CD14-positive monocyte (primary cell): ENCODE results near the gene LUC7L. TPM values are rescaled to one million over a fixed set of nuclear protein-coding genes. Genes with fewer than 3 reads are reported as not detected.

Experiments
- DNase-seq, 3 donors: peaks; one replicate each; pipeline ENCODE4 v3.0.0-alpha.2; 2011 to 2022
- H2AFZ ChIP-seq: 2 replicates; pipeline ENCODE4 v1.6.0; 2012; ENCODE audit warnings: mild to moderate bottlenecking, low read depth, low read length, inconsistent platforms; ENCODE audit not compliant: insufficient read depth, poor library complexity, severe bottlenecking
- H3K27ac ChIP-seq, 2 donors: 1 replicate in 1 of 2; 2 replicates in 1 of 2; pipeline ENCODE4 v1.5.1; 2012 to 2013; ENCODE audit warnings: low read length in 2 of 2, control low read depth in 1 of 2, inconsistent platforms in 1 of 2, low read depth in 1 of 2, mild to moderate bottlenecking in 1 of 2
- H3K27me3 ChIP-seq, 2 donors: one replicate each; pipeline versions ENCODE4 v1.6.0 to v1.6.1; 2011 to 2013; ENCODE audit warnings: low read length in 2 of 2; ENCODE audit not compliant: control insufficient read depth in 2 of 2, insufficient read depth in 2 of 2
- H3K36me3 ChIP-seq, 2 donors: replicated peaks in 1 of 2; 1 replicate in 1 of 2; 2 replicates in 1 of 2; pipeline versions ENCODE4 v1.5.1 to v1.6.1; 2012 to 2013; ENCODE audit warnings: low read length in 2 of 2, control low read depth in 1 of 2, inconsistent platforms in 1 of 2, mild to moderate bottlenecking in 1 of 2; ENCODE audit not compliant: insufficient read depth in 2 of 2, control insufficient read depth in 1 of 2
- H3K4me1 ChIP-seq, 2 donors: 1 replicate in 1 of 2; 2 replicates in 1 of 2; pipeline versions ENCODE4 v1.5.1 to v1.6.1; 2012 to 2013; ENCODE audit warnings: low read length in 2 of 2, control low read depth in 1 of 2, inconsistent platforms in 1 of 2, mild to moderate bottlenecking in 1 of 2, moderate library complexity in 1 of 2; ENCODE audit not compliant: insufficient read depth in 2 of 2, control insufficient read depth in 1 of 2
- H3K4me2 ChIP-seq: replicated peaks from 2 replicates; pipeline ENCODE3; 2012; ENCODE audit warnings: low read length, moderate library complexity, mild to moderate bottlenecking; ENCODE audit not compliant: poor library complexity, severe bottlenecking; ENCODE audit errors: extremely low read depth
- H3K4me3 ChIP-seq, 3 experiments: fragments of 200-600 bp in 1 of 3; sonication (generic) in 1 of 3; replicated peaks in 1 of 3; 1 replicate in 2 of 3; 2 replicates in 1 of 3; pipeline ENCODE4 v1.5.1; 2011 to 2013; ENCODE audit warnings: low read length in 3 of 3, mild to moderate bottlenecking in 3 of 3, control low read depth in 2 of 3, low read depth in 2 of 3, inconsistent platforms in 1 of 3, moderate library complexity in 1 of 3
- H3K79me2 ChIP-seq: 2 replicates; pipeline ENCODE4 v1.6.0; 2012; ENCODE audit warnings: mild to moderate bottlenecking, control low read depth, inconsistent platforms, low read length, moderate library complexity; ENCODE audit not compliant: insufficient read depth
- H3K9ac ChIP-seq: 2 replicates; pipeline ENCODE4 v1.6.0; 2017; ENCODE audit warnings: low read length, mild to moderate bottlenecking; ENCODE audit not compliant: insufficient read depth, poor library complexity, severe bottlenecking
- H3K9me3 ChIP-seq, 2 donors: replicated peaks in 1 of 2; 1 replicate in 1 of 2; 2 replicates in 1 of 2; pipeline versions ENCODE4 v1.5.1 to v1.6.1; 2012 to 2013; ENCODE audit warnings: low read length in 2 of 2, control low read depth in 1 of 2; ENCODE audit not compliant: control insufficient read depth in 1 of 2, insufficient read depth in 1 of 2
- H4K20me1 ChIP-seq: 2 replicates; pipeline ENCODE4 v1.6.0; 2012; ENCODE audit warnings: mild to moderate bottlenecking, low read length, control low read depth, moderate library complexity; ENCODE audit not compliant: insufficient read depth
- H3K27ac Mint-ChIP-seq, 7 donors: one replicate each; pipeline ENCODE4 v1.8.0; 2020; ENCODE audit warnings: mild to moderate bottlenecking in 7 of 7, mixed read lengths in 7 of 7, moderate library complexity in 6 of 7, inconsistent platforms in 2 of 7
- H3K27me3 Mint-ChIP-seq, 3 donors: one replicate each; pipeline ENCODE4 v1.8.0; 2021 to 2022; ENCODE audit warnings: low read depth in 3 of 3, mild to moderate bottlenecking in 3 of 3, mixed read lengths in 3 of 3, moderate library complexity in 3 of 3, inconsistent platforms in 1 of 3
- H3K36me3 Mint-ChIP-seq, 2 donors: one replicate each; pipeline ENCODE4 v1.8.0; 2020; ENCODE audit warnings: mixed read lengths in 2 of 2, inconsistent platforms in 1 of 2, mild to moderate bottlenecking in 1 of 2
- H3K4me1 Mint-ChIP-seq: one replicate; pipeline ENCODE4 v1.8.0; 2020; ENCODE audit warnings: mild to moderate bottlenecking, mixed read lengths
- H3K4me3 Mint-ChIP-seq, 2 donors: one replicate each; pipeline ENCODE4 v1.8.0; 2020; ENCODE audit warnings: mild to moderate bottlenecking in 2 of 2, mixed read lengths in 2 of 2, moderate library complexity in 1 of 2
- H3K9me3 Mint-ChIP-seq, 7 donors: one replicate each; pipeline ENCODE4 v1.8.0; 2020 to 2022; ENCODE audit warnings: mixed read lengths in 7 of 7, mild to moderate bottlenecking in 6 of 7, moderate library complexity in 6 of 7, inconsistent platforms in 2 of 7
- WGBS: methylation state at CpG from one replicate; pipeline ENCODE4 v1.1.5; 2013; ENCODE audit warnings: missing lambda C conversion rate; ENCODE audit not compliant: insufficient coverage; 5-methylcytosine and 5-hydroxymethylcytosine counted together
- intact Hi-C, 2 donors: fragments of 100-400 bp; cut with micrococcal nuclease; formaldehyde crosslinking; loops; one replicate each; pipeline versions ENCODE4 v1.15.0 to v1.15.1; 2023
- polyA plus RNA-seq, 3 donors: library from polyadenylated mRNA; depleted of rRNA in 1 of 3; unstranded in 2 of 3; stranded (reverse) in 1 of 3; fragments of 300-500 nt in 2 of 3; fragments of >200 nt in 1 of 3; fragmentation: Illumina TruSeq in 2 of 3; gene quantifications; 1 replicate in 2 of 3; 2 replicates in 1 of 3; pipeline ENCODE4 v1.2.3, GENCODE V29; 2012 to 2021
- TF ChIP-seq, protein P1 (sequence below): fragments of 200-600 bp; IDR thresholded peaks from one replicate; pipeline ENCODE4 v1.8.0; 2022; ENCODE audit warnings: antibody characterized with exemption, mild to moderate bottlenecking

LUC7L gene
- polyA plus RNA-seq, 3 donors, result 4.0 to 109 (median 4.6) TPM

GRCh38 chr16:255183-255582, 25.9 kb upstream of the LUC7L start:
- H3K9ac ChIP-seq, result no peak overlapping the region
- H3K79me2 ChIP-seq, result no peaks in the 10 kb centered on the region
- H4K20me1 ChIP-seq, result no peaks in the 10 kb centered on the region
- H3K4me1 ChIP-seq, result peaks cover 9 to 11% of the 10 kb centered on the region in 2 donors
- no CpG with 5 or more reads among the region's 6 CpGs for WGBS
- peak overlapping the region in 1 of 7 donors; percentile 54 for H3K27ac Mint-ChIP-seq
- H3K27me3 Mint-ChIP-seq, result peaks cover 0 to 3% (median 0%) of the 10 kb centered on the region in 3 donors
- no peak overlapping the region for H3K27ac ChIP-seq
- peaks cover 0 to 3% (median 0%) of the 10 kb centered on the region in 7 donors for H3K9me3 Mint-ChIP-seq
- H3K27me3 ChIP-seq, result no peaks in the 10 kb centered on the region
- no peaks in the 10 kb centered on the region for H3K9me3 ChIP-seq
- no peak overlapping the region for H2AFZ ChIP-seq
- peaks cover 15% of the 10 kb centered on the region for H3K4me1 Mint-ChIP-seq
- H3K36me3 Mint-ChIP-seq, result peaks cover 53 to 66% of the 10 kb centered on the region in 2 donors
- TF ChIP-seq, protein P1, sequence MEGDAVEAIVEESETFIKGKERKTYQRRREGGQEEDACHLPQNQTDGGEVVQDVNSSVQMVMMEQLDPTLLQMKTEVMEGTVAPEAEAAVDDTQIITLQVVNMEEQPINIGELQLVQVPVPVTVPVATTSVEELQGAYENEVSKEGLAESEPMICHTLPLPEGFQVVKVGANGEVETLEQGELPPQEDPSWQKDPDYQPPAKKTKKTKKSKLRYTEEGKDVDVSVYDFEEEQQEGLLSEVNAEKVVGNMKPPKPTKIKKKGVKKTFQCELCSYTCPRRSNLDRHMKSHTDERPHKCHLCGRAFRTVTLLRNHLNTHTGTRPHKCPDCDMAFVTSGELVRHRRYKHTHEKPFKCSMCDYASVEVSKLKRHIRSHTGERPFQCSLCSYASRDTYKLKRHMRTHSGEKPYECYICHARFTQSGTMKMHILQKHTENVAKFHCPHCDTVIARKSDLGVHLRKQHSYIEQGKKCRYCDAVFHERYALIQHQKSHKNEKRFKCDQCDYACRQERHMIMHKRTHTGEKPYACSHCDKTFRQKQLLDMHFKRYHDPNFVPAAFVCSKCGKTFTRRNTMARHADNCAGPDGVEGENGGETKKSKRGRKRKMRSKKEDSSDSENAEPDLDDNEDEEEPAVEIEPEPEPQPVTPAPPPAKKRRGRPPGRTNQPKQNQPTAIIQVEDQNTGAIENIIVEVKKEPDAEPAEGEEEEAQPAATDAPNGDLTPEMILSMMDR, result no peak
- no peak overlapping the region for H3K4me2 ChIP-seq
- H3K36me3 ChIP-seq, result peaks cover 17 to 46% of the 10 kb centered on the region in 2 donors
- no peak overlapping the region for H3K4me3 Mint-ChIP-seq
- intact Hi-C loops, result no loop called here
- DNase-seq, result no peak
- H3K4me3 ChIP-seq, result no peak overlapping the region

GRCh38 chr16:254461-254860, 25.2 kb upstream of the LUC7L start:
- Histone ChIP-seq H3K9me3 (no peaks in the 10 kb centered on the region), H3K79me2 (no peaks in the 10 kb centered on the region), H3K9ac (no peak overlapping the region), H3K4me2 (no peak overlapping the region), H3K4me3 (no peak overlapping the region), H3K4me1 (peaks cover 9 to 11% of the 10 kb centered on the region in 2 donors), H3K27ac (no peak overlapping the region), H3K36me3 (peaks cover 10 to 42% of the 10 kb centered on the region in 2 donors), H3K27me3 (no peaks in the 10 kb centered on the region), H2AFZ (no peak overlapping the region), H4K20me1 (no peaks in the 10 kb centered on the region)
- Mint-ChIP-seq H3K36me3 (peaks cover 50 to 64% of the 10 kb centered on the region in 2 donors), H3K27ac (no peak overlapping the region), H3K27me3 (peaks cover 0 to 3% (median 0%) of the 10 kb centered on the region in 3 donors), H3K9me3 (peaks cover 0 to 3% (median 0%) of the 10 kb centered on the region in 7 donors), H3K4me1 (peaks cover 15% of the 10 kb centered on the region), H3K4me3 (no peak overlapping the region)
- 98% methylated on average over 25 of the region's 25 CpGs for WGBS
- intact Hi-C loops, result no loop called here
- TF ChIP-seq, protein P1, result no peak
- DNase-seq, result no peak
